HL-60/S4 treated with retinoic acid at 250 ng/mL for 4 days and 3 days (cell line): ENCODE data around the gene NFIC.

Experiments
- in situ Hi-C: fragments of 300-500 bp; cut with MboI; formaldehyde crosslinking; loops from 2 replicates; pipeline ENCODE4 v1.7.0; 2022; ENCODE audit warnings: low sequenced_read_pairs

The NFIC gene

DNA sequence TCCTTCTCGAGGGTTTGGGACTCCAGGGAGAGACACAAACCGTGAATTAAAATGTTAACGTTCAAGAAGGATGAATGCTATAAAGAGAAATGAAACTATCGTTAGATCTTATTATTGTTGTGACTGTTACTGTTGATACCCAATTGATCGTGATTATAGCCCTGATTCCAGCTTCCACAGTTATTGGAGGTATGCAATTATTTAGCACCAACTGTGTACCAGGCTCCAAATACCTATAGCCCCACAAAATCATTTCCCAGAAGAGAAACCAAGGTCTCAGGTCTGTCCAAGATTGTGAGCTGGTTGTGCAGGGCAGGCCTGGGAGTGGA, 30.1 kb upstream of the NFIC start:
- in situ Hi-C loops, result no loop called here

- in situ Hi-C loops, result no loop called here
These were observed 29.5 kb upstream of the NFIC start for GRCh38 chr19:3336680-3337523.

DNA sequence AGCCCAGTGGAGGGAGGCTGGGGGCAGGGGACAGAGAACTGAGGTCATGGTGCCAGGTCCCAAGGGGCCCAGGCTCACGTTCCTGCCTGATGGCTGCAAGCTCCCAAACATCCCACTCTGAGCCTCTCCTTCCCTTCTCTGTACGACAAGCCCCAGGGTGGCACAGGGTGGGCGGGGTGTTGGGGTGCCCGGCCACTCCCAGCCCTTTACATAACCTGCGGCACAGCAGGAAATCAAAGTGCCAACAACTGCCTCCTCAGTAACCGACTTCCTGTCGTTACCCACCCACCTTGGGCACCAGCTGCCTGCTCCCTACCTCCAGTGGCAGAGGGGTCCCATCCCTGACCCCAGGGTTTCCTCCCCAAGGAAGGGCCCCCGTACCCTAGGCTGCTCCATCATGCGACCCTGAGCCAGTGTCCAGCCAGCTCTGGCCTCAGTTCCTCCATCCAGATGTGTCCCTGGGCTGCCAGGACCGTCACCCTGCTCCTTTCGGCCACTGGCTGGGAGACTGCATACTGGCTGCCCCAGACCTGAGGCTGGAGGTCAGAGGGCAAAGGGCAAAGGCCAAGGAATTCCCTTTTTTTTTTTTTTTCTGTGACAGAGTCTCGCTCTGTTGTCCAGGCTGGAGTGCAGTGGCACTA, 27.7 kb upstream of the NFIC start:
- in situ Hi-C loops, result no loop called here

GRCh38 chr19:3340340-3340739, 26.0 kb upstream of the NFIC start:
- in situ Hi-C loops, result loop anchor here (10.0 kb wide), 1 partner anchor 84 kb away; no protein-coding TSS in a partner anchor

GRCh38 chr19:3342246-3342645, 24.1 kb upstream of the NFIC start:
- in situ Hi-C loops, result loop anchor here (10.0 kb wide), 1 partner anchor 83 kb away; no protein-coding TSS in a partner anchor

DNA sequence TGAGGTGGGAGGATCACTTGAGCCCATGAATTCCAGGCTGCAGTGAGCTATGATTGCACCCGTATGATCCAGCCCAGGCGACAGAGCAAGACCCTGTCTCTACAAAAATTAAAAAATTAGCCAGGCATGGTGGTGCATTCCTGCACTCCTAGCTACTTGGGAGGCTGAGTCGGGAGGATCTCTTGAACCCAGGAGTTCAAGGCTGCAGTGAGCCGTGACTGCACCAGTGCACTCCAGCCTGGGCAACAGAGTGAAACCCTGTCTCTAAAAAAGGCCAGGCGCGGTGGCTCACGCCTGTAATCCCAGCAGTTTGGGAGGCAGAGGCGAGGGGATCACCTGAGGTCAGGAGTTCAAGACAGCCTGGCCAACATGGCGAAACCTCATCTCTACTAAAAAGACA, 23.4 kb upstream of the NFIC start:
- in situ Hi-C loops, result loop anchor here (10.0 kb wide), 1 partner anchor 82 kb away; no protein-coding TSS in a partner anchor

GRCh38 chr19:3343619-3344502, 22.5 kb upstream of the NFIC start:
- in situ Hi-C loops, result loop anchor here (10.0 kb wide), 1 partner anchor 81 kb away; no protein-coding TSS in a partner anchor

DNA sequence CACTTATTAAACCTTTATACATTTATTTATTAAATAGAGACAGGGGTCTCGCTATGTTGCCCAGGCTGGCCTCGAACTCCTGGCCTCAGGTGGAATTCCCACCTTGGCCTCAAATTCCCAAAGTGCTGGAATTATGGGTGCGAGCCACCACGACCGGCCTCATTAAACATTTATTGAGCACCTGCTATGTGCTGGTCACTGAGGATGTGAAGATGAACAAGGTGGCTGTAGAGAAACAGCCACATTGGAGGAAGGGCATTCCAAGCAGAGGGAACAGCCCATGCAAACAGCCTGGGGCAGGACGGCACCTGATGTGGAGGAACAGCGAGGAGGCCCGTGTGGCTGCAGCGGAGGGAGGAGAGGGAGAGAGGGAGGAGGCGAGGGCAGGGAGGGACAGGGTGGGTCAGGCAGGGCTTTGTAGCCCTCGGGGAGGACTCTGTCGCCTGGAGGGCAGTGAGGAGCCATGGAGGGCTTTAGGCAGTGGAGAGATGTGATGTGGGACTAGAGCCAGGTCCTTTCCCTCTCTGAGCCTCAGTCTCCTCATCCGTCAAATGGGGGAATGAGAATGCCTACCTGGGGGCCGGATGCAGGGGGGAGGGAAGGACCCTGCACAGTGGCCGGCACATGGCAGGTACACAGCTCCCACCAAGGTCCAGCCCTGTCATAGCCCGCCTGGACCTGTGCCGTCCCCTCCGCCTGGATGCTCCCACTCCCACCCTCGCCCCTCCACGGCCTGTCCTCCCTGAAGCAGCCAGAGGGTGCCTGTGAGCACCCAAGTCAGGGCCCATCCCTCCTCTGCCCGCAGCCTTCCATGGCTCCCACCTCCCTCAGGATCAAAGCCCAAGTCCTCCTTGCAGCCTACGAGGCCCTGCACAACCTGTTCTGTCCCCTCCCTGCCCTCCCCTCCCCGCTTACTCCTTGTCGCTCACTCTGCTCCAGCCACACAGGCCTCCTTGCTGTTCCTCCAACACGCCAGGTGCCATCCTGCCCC, 21.5 kb upstream of the NFIC start:
- in situ Hi-C loops, result loop anchor here (10.0 kb wide), 1 partner anchor 80 kb away; no protein-coding TSS in a partner anchor

DNA sequence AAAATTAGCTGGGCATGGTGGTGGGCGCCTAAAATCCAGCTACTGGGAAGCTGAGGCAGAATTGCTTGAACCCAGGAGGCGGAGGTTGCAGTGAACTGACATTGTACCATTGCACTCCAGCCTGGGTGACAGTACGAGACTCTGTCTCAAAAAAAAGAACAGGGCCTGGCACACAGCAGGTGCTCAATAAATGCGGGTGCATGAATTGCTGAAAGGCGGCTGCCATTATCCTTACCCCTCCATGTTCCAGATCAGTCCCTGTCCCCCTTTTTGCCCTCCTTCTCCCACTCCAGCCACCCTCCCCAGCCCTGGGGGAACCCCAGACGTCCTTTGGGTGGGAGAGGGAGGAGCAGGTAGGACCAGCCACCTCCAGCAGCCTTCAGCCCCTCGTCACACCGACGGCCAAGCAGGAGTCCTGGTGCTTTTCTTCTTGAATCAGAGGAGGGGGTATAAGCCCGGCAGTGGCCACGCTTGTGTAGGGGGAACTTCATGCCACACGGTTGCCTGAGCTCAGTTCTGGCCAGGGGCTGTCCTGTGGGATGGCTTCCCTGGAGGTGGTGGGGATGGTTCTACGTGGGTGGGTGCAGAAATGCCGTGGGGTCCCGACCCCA, 20.4 kb upstream of the NFIC start:
- in situ Hi-C loops, result loop anchor here (10.0 kb wide), 1 partner anchor 79 kb away; no protein-coding TSS in a partner anchor

GRCh38 chr19:3346677-3347353, 19.6 kb upstream of the NFIC start:
- in situ Hi-C loops, result loop anchor here (10.0 kb wide), 1 partner anchor 78 kb away; no protein-coding TSS in a partner anchor

- in situ Hi-C loops, result loop anchor here (10.0 kb wide), 1 partner anchor 77 kb away; no protein-coding TSS in a partner anchor
These were observed 18.3 kb upstream of the NFIC start for GRCh38 chr19:3348042-3348441.

- in situ Hi-C loops, result loop anchor here (10.0 kb wide), 1 partner anchor 76 kb away; no protein-coding TSS in a partner anchor
These were observed 17.9 kb upstream of the NFIC start for GRCh38 chr19:3348469-3348868.

DNA sequence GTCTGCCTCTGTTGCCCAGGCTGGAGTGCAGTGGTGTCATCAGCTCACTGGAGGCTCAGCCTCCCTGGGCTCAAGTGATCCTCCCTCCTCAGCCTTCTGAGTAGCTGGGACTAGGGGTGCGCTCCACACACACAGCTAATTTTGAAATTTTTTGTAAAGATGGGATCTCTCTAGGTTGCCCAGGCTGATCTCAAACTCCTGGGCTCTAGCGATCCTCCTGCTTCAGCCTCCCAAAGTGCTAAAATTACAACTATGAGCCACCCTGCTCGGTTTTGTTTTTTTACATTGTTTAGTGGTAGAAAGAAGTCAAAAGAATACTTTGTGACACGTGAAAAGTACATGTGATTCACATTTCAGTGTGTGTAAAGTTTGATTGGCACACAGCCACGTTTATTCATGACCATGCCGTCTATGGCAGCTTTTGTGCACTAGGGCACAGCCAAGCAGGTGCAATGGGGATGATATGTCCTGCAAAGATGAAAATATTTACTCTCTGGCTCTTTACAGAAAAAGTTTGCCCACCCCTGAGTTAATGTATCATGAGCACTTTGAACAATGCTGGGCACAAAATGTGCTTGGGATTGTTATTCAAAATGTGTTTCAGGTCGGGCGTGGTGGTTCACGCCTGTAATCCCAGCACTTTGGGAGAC, 16.2 kb upstream of the NFIC start:
- in situ Hi-C loops, result no loop called here

- in situ Hi-C loops, result no loop called here
These were observed 14.5 kb upstream of the NFIC start for GRCh38 chr19:3351702-3352447.

- in situ Hi-C loops, result no loop called here
These were observed 12.9 kb upstream of the NFIC start for GRCh38 chr19:3353493-3353892.

DNA sequence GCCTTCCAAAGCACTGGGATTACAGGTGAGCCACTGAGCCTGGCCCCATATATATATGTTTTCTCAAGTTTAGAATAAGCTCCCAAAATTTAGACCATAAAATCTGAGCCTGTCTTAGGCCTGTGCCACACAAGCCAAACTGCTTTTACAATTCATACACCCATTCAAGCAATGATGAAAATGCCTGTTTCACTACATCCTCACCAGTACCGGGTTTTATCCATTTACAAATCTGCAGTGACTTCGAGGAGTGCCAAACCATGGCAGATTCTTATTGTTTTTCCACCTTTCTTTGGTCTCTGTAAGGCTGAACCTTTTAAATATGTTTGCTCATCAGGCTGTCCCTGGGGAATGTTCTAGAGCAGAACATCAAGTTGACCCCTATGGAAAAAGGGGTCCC, 9.6 kb upstream of the NFIC start:
- in situ Hi-C loops, result no loop called here

DNA sequence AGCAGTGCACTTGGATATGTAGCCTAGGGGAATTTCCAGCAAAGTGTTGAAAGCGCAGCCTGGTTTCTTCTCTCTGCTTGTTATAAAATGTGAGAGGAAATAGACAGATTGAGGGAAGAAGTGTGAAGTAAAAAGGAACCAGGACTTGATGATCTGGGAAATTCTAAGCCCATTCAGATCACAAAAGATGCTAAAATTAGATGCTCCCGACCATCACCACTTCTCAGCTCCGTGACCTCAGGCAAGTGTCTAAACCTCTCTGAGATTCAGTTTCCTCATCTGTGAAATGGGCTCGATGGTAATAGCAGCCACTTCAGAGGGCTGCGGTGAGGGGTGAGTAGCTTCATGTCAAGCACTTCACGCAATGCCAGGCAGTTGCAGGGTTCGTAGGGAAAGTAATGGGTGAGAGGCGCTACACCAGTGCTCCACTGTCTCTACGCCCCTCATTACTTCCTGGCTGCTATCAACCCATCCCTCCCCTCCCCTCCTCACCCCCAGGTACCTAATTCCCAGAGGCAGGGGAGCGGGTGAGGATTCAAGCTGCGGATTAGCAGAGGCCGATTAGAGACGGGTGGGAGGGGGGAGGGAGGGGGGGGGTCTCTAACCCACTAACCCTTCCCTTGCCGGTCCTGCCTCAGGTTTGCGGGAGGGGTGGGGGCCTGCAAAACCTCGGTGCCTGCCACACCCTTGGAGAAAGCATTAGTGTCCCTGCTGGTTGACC, 9.0 kb upstream of the NFIC start:
- in situ Hi-C loops, result no loop called here
